ENCODE measurements around the gene RCAN1.
"Not testable (repeated sequence)": the region's sequence is repeated elsewhere in the genome, so short reads cannot be mapped to it uniquely, and the experiment has no call there.

The RCAN1 gene

GRCh38 chr21:34579411-34579810, 35.5 kb downstream of the RCAN1 start:
- TF ChIP-seq PAX5 (IDR thresholded peaks at IDR 0.05; ENCODE audit: insufficient read depth, low read length, severe bottlenecking) = no peak
- no peak for TF ChIP-seq TAF1 (IDR thresholded peaks at IDR 0.05; ENCODE audit: low read depth, low read length)
- no peak for TF ChIP-seq POU2F2 (IDR thresholded peaks at IDR 0.05; ENCODE audit: low read depth, low read length)
- TF ChIP-seq SPI1 (IDR thresholded peaks at IDR 0.05; ENCODE audit: low read depth, low read length) = no peak
- no peak for TF ChIP-seq POLR2AphosphoS5 (IDR thresholded peaks at IDR 0.05; ENCODE audit: low read depth, low read length)
- no peak for TF ChIP-seq POLR2A (IDR thresholded peaks at IDR 0.05; ENCODE audit: low read depth, low read length)
- FAIRE-seq = no peak
- DNase-seq (ENCODE audit: insufficient read length, low spot score) = no peak

GRCh38 chr21:34576041-34576511, 38.8 kb downstream of the RCAN1 start:
- DNase-seq (ENCODE audit: insufficient read length, low spot score) (no peak), FAIRE-seq (no peak)
- TF ChIP-seq TAF1 (IDR thresholded peaks at IDR 0.05; ENCODE audit: low read depth, low read length) (no peak), PAX5 (IDR thresholded peaks at IDR 0.05; ENCODE audit: insufficient read depth, low read length, severe bottlenecking) (no peak)

DNA sequence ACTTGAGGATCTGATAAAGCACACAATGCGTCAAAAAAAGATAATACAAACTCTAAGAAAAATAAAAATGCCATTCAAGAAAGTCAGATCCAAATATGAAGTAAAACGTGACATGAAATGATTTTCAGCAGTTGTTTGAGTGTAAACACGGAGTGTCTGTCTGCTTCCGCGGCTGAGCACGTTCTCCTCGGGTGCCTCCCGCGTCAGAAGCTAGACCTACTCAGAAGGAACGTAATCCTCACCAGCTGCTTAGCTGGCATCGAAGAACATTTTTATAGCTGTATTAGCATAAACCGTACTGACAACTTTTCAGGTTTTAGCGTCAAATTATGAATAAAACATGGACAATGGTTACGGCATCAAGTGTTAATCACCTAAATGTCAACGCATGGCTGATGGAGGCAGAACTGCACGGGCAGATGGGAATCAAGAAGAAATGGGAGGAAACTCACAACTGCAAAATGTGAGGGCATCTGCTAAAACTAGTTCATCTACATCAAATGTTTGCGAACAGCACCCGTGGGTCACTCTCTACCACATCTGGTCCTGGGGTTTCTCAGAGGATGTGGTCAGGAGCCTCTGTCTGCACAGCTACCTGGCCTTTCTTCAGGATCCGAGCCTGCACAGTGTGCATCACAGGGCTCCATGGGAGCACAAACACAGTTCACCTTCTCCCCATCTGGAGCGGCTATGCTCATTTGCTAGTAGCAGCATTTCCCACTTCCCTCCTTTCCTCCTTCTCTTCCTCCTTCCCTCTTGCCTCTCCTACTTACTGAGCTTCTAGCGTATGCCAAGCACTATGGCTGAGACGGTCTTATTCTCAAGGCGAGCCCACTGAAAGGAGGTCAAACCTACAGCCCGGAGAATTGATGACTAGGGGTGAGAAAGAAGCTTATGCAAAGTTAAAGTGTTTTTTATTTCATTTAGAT, 40.0 kb downstream of the RCAN1 start:
- DNase-seq (ENCODE audit: insufficient read length, low spot score) (no peak), FAIRE-seq (no peak)
- TF ChIP-seq POU2F2 (IDR thresholded peaks at IDR 0.05; ENCODE audit: low read depth, low read length) (no peak), SPI1 (IDR thresholded peaks at IDR 0.05; ENCODE audit: low read depth, low read length) (no peak), POLR2AphosphoS5 (IDR thresholded peaks at IDR 0.05; ENCODE audit: low read depth, low read length) (no peak), POLR2A (IDR thresholded peaks at IDR 0.05; ENCODE audit: low read depth, low read length) (no peak), PAX5 (IDR thresholded peaks at IDR 0.05; ENCODE audit: insufficient read depth, low read length, severe bottlenecking) (no peak), TAF1 (IDR thresholded peaks at IDR 0.05; ENCODE audit: low read depth, low read length) (no peak)

DNA sequence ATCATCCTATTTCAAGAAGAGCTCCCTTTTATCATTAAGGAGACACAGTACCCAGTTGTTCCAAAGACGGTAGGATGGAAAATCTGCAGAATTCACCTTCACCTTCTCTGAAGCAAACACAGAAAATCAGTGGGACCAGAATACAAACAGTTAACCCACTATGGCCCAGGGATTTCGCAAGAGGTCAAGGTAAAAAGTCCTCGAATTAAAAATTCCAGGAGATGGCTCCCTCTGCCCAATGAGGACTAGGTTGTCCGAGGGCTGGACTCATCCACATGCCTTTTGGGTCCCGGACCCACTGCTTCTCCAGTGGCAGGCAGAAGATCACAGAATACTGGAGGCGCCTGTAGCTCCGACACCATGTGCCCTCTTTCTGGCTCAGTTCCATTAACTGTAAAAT, 42.9 kb downstream of the RCAN1 start:
- TF ChIP-seq TAF1 (IDR thresholded peaks at IDR 0.05; ENCODE audit: low read depth, low read length) (no peak), POU2F2 (IDR thresholded peaks at IDR 0.05; ENCODE audit: low read depth, low read length) (no peak), SPI1 (IDR thresholded peaks at IDR 0.05; ENCODE audit: low read depth, low read length) (no peak), PAX5 (IDR thresholded peaks at IDR 0.05; ENCODE audit: insufficient read depth, low read length, severe bottlenecking) (no peak), POLR2AphosphoS5 (IDR thresholded peaks at IDR 0.05; ENCODE audit: low read depth, low read length) (no peak), POLR2A (IDR thresholded peaks at IDR 0.05; ENCODE audit: low read depth, low read length) (no peak)
- no peak for FAIRE-seq
- DNase-seq (ENCODE audit: insufficient read length, low spot score) = no peak

DNA sequence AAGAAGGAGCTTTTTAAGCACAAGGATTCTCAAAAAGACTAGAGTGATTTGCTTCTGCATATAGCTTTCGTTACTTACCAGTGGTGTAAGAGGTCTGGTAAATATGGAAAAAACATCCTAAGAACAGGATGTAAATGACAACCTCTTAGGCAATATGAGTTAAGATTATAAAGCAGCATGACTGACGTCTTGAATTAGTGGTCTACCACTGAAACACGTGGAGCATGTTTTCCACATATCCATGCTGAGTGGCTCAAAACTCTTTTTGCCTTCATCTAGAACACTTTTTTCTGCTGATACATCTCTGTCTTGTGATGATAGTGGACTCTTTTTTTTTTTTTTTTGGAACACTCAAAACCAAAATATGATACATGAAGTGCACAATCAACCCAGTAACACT, 44.6 kb downstream of the RCAN1 start:
- DNase-seq (ENCODE audit: insufficient read length, low spot score) (no peak), FAIRE-seq (no peak)
- TF ChIP-seq TAF1 (IDR thresholded peaks at IDR 0.05; ENCODE audit: low read depth, low read length) = no peak
- no peak for TF ChIP-seq SPI1 (IDR thresholded peaks at IDR 0.05; ENCODE audit: low read depth, low read length)
- TF ChIP-seq PAX5 (IDR thresholded peaks at IDR 0.05; ENCODE audit: insufficient read depth, low read length, severe bottlenecking) = no peak
- no peak for TF ChIP-seq POU2F2 (IDR thresholded peaks at IDR 0.05; ENCODE audit: low read depth, low read length)
- no peak for TF ChIP-seq POLR2AphosphoS5 (IDR thresholded peaks at IDR 0.05; ENCODE audit: low read depth, low read length)
- TF ChIP-seq POLR2A (IDR thresholded peaks at IDR 0.05; ENCODE audit: low read depth, low read length) = no peak

DNA sequence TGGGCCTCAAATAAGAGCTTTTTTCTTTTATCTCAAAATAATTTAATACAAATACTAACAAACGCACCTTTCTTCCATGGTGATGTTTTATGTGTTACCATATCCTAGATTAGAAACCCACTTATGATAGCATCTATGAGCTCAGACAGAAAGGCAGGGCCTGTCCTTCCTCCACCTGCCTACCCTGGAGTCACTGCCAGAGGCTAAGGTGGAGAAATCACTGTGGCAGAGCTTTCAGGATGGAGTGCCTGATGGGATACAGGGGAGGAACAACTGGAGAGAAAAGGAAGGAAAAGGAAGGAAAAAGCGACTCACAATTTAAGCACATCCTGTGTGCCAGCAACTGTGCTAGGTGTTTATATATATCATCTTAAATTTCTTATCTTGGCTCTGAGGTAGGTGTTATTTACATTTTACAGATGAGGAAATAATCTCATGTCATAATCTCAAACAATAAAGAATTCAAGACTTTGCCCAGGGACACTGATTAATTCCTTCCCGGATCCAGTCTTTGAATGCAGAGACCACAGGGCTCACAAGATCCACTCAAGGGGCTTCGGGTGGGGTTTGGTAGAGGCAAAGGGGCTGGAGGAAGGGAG, 45.4 kb downstream of the RCAN1 start:
- TF ChIP-seq POLR2AphosphoS5 (IDR thresholded peaks at IDR 0.05; ENCODE audit: low read depth, low read length) = no peak
- no peak for TF ChIP-seq PAX5 (IDR thresholded peaks at IDR 0.05; ENCODE audit: insufficient read depth, low read length, severe bottlenecking)
- TF ChIP-seq TAF1 (IDR thresholded peaks at IDR 0.05; ENCODE audit: low read depth, low read length) = no peak
- no peak for TF ChIP-seq SPI1 (IDR thresholded peaks at IDR 0.05; ENCODE audit: low read depth, low read length)
- no peak for TF ChIP-seq POU2F2 (IDR thresholded peaks at IDR 0.05; ENCODE audit: low read depth, low read length)
- TF ChIP-seq POLR2A (IDR thresholded peaks at IDR 0.05; ENCODE audit: low read depth, low read length) = no peak
- no peak for FAIRE-seq

DNA sequence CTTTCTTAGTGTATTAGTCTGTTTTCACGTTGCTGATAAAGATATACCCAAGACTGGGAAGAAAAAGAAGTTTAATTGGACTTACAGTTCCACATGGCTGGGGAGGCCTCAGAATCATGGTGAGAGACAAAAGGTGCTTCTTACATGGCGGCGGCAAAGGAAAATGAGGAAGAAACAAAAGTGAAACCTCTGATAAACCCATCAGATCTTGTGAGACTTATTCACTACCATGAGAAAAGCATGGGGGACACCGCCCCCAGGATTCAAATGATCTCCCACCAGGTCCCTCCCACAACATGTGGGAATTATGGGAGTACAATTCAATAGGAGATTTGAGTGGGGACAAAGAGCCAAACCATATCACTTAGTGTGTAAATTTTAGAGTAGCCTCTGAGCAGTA, 46.1 kb downstream of the RCAN1 start:
- DNase-seq (ENCODE audit: insufficient read length, low spot score); FAIRE-seq: not testable (repeated sequence)

More for the DNA sequence above, 45.4 kb downstream of the RCAN1 start:
- no peak for DNase-seq (ENCODE audit: insufficient read length, low spot score)

DNA sequence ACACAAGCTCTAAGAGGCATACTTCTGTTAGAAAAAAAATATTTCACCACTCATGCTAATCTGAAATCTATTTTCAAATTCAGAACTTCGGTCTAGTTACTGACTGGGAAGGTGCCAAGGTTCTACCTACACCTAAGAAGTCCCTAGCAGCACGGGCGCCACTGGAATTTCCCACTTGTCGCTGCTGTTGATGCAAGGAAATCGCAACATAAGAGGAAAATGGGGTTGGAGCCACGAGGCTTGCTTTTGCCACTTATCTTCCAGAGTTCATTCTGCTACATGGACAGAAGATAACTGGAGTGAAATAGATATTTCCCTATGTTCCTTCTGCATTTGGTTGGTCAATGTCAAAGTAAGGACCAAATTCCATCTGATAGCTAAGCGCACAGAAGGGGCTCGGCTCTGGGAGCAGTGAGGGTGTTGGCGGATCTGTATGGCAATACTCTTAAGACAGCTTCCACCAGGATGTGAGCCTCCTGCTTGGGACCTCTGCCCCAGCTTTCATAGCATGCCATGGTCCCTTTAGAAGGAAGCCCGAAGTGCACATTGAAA, 47.2 kb downstream of the RCAN1 start:
- TF ChIP-seq POU2F2 (IDR thresholded peaks at IDR 0.05; ENCODE audit: low read depth, low read length) (no peak), PAX5 (IDR thresholded peaks at IDR 0.05; ENCODE audit: insufficient read depth, low read length, severe bottlenecking) (no peak), POLR2A (IDR thresholded peaks at IDR 0.05; ENCODE audit: low read depth, low read length) (no peak), TAF1 (IDR thresholded peaks at IDR 0.05; ENCODE audit: low read depth, low read length) (no peak), SPI1 (IDR thresholded peaks at IDR 0.05; ENCODE audit: low read depth, low read length) (no peak), POLR2AphosphoS5 (IDR thresholded peaks at IDR 0.05; ENCODE audit: low read depth, low read length) (no peak)
- no peak for DNase-seq (ENCODE audit: insufficient read length, low spot score)
- no peak for FAIRE-seq

GRCh38 chr21:34565238-34565637, 49.7 kb downstream of the RCAN1 start:
- no peak for TF ChIP-seq POLR2AphosphoS5 (IDR thresholded peaks at IDR 0.05; ENCODE audit: low read depth, low read length)
- TF ChIP-seq PAX5 (IDR thresholded peaks at IDR 0.05; ENCODE audit: insufficient read depth, low read length, severe bottlenecking) = no peak
- TF ChIP-seq SPI1 (IDR thresholded peaks at IDR 0.05; ENCODE audit: low read depth, low read length) = no peak
- no peak for TF ChIP-seq TAF1 (IDR thresholded peaks at IDR 0.05; ENCODE audit: low read depth, low read length)
- TF ChIP-seq POU2F2 (IDR thresholded peaks at IDR 0.05; ENCODE audit: low read depth, low read length) = no peak
- no peak for TF ChIP-seq POLR2A (IDR thresholded peaks at IDR 0.05; ENCODE audit: low read depth, low read length)
- FAIRE-seq = no peak
- DNase-seq (ENCODE audit: insufficient read length, low spot score) = no peak

DNA sequence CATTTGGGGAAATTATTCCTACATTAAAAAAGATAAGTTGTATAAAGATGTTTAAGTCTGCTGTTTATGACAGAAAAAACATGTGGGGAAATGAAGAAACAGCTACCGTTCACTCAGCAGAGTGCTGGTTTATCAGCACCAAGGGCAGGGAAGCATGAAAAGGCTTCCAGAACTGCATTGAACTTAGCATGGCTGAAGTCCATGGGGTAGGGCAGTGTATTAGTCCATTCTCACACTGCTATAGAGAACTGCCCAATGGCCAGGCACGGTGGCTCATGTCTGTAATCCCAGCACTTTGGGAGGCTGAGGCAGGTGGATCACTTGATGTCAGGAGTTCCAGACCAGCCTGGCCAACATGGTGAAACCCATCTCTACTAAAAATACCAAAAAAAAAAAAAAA, 51.5 kb downstream of the RCAN1 start:
- not testable (repeated sequence) for FAIRE-seq; DNase-seq (ENCODE audit: insufficient read length, low spot score)

All from GM12891 (cell line).